GM23338 (cell line): ENCODE measurements around the gene FRK. TPM values are rescaled to one million over a fixed set of nuclear protein-coding genes. Genes with fewer than 3 reads are reported as not detected.

Source experiments
- ATAC-seq: fragments of 200-7000 bp; cut with Tn5 transposase; 3 replicates; pipeline ENCODE4 v1.9.1; 2020
- DNase-seq: peaks from one replicate; pipeline ENCODE4 v3.0.0-alpha.2; 2015; ENCODE audit warnings: low spot score
- H2AFZ ChIP-seq: fragments of 200-600 bp; sonication (generic); 2 replicates; pipeline ENCODE4 v1.8.0; 2016; ENCODE audit warnings: antibody characterized with exemption, mild to moderate bottlenecking, moderate library complexity
- H3F3A ChIP-seq: fragments of 200-600 bp; sonication (generic); replicated peaks from 2 replicates; pipeline ENCODE4 v1.8.0; 2017; ENCODE audit warnings: antibody characterized with exemption, mixed run types, low read depth
- H3K27ac ChIP-seq: fragments of 200-600 bp; sonication (generic); 2 replicates; pipeline ENCODE4 v1.6.1; 2016; ENCODE audit warnings: low read depth
- H3K27me3 ChIP-seq: fragments of 200-600 bp; sonication (generic); 2 replicates; pipeline ENCODE4 v1.8.0; 2016; ENCODE audit warnings: mild to moderate bottlenecking, mixed run types, moderate library complexity; ENCODE audit not compliant: insufficient read depth
- H3K36me3 ChIP-seq: fragments of 200-600 bp; sonication (generic); 2 replicates; pipeline ENCODE4 v1.8.0; 2016; ENCODE audit warnings: mild to moderate bottlenecking; ENCODE audit not compliant: insufficient read depth
- H3K4me1 ChIP-seq: fragments of 200-600 bp; sonication (generic); 2 replicates; pipeline ENCODE4 v1.8.0; 2016; ENCODE audit warnings: mild to moderate bottlenecking, moderate library complexity; ENCODE audit not compliant: insufficient read depth
- H3K4me2 ChIP-seq: fragments of 200-600 bp; sonication (generic); 2 replicates; pipeline ENCODE4 v1.7.1; 2017; ENCODE audit warnings: mixed run types
- H3K4me3 ChIP-seq: fragments of 200-600 bp; sonication (generic); 2 replicates; pipeline ENCODE4 v1.6.1; 2016; ENCODE audit warnings: mixed run types
- H3K79me2 ChIP-seq: fragments of 200-600 bp; sonication (generic); replicated peaks from 2 replicates; pipeline ENCODE4 v1.8.0; 2017; ENCODE audit warnings: mild to moderate bottlenecking; ENCODE audit not compliant: insufficient read depth
- H3K9me2 ChIP-seq: fragments of 200-600 bp; sonication (generic); 2 replicates; pipeline ENCODE4 v1.8.0; 2017; ENCODE audit not compliant: insufficient read depth
- H4K20me1 ChIP-seq: fragments of 200-600 bp; sonication (generic); replicated peaks from 2 replicates; pipeline ENCODE4 v1.8.0; 2017; ENCODE audit warnings: mild to moderate bottlenecking; ENCODE audit not compliant: insufficient read depth
- H3K27ac Mint-ChIP-seq: 2 replicates; pipeline ENCODE4 v1.8.0; 2020; ENCODE audit warnings: inconsistent platforms, mild to moderate bottlenecking, moderate library complexity, mixed read lengths
- H3K27me3 Mint-ChIP-seq: 3 replicates; pipeline ENCODE4 v1.8.0; 2022; ENCODE audit warnings: low read depth, mild to moderate bottlenecking, moderate library complexity, mixed read lengths, inconsistent platforms; ENCODE audit not compliant: insufficient read depth, poor library complexity
- H3K36me3 Mint-ChIP-seq: 3 replicates; pipeline ENCODE4 v1.8.0; 2021; ENCODE audit warnings: low read depth, mild to moderate bottlenecking, inconsistent platforms, moderate library complexity, mixed read lengths
- H3K4me1 Mint-ChIP-seq: 3 replicates; pipeline ENCODE4 v1.8.0; 2020; ENCODE audit warnings: mild to moderate bottlenecking, inconsistent platforms, mixed read lengths
- H3K4me3 Mint-ChIP-seq: 3 replicates; pipeline ENCODE4 v1.8.0; 2021; ENCODE audit warnings: moderate library complexity, mild to moderate bottlenecking, inconsistent platforms, mixed read lengths
- H3K9me3 Mint-ChIP-seq: 3 replicates; pipeline ENCODE4 v1.8.0; 2020; ENCODE audit warnings: moderate library complexity, mild to moderate bottlenecking, inconsistent platforms, mixed read lengths
- CREB1 ChIP-seq: fragments of 250-450 bp; sonication (Bioruptor Pico); IDR thresholded peaks from 2 replicates; pipeline ENCODE4 v1.5.0; 2020; ENCODE audit warnings: low read depth, mild to moderate bottlenecking, moderate library complexity
- CTCF ChIP-seq, 2 experiments: fragments of 200-600 bp in 1 of 2; sonication (generic) in 1 of 2; conservative IDR thresholded peaks; 2 replicates each; pipeline versions ENCODE4 v1.5.1 to v1.6.1; 2016 to 2017; ENCODE audit warnings: antibody characterized with exemption in 2 of 2, low read depth in 2 of 2, mild to moderate bottlenecking in 2 of 2, moderate library complexity in 1 of 2
- ETS1 ChIP-seq: IDR thresholded peaks from 2 replicates; pipeline ENCODE4 v1.6.1; 2016; ENCODE audit warnings: antibody characterized with exemption
- EZH2 ChIP-seq: fragments of 200-600 bp; sonication (generic); IDR thresholded peaks from one replicate; pipeline ENCODE4 v1.8.0; 2017; ENCODE audit warnings: antibody characterized with exemption, mild to moderate bottlenecking, low read depth; ENCODE audit not compliant: unreplicated experiment
- EZH2phosphoT487 ChIP-seq: fragments of 200-600 bp; sonication (generic); IDR thresholded peaks from one replicate; pipeline ENCODE4 v1.8.1; 2018; ENCODE audit warnings: antibody characterized with exemption; ENCODE audit not compliant: unreplicated experiment
- JUNB ChIP-seq: IDR thresholded peaks from one replicate; pipeline ENCODE4 v1.6.1; 2016; ENCODE audit warnings: antibody characterized with exemption; ENCODE audit not compliant: unreplicated experiment
- NANOG ChIP-seq: IDR thresholded peaks from 2 replicates; pipeline ENCODE4 v1.6.1; 2016; ENCODE audit warnings: antibody characterized with exemption, borderline replicate concordance
- POLR2AphosphoS5 ChIP-seq: IDR thresholded peaks from 2 replicates; pipeline ENCODE4 v1.6.1; 2016; ENCODE audit warnings: antibody characterized with exemption, low read depth
- REST ChIP-seq: IDR thresholded peaks from one replicate; pipeline ENCODE4 v1.6.1; 2018; ENCODE audit warnings: antibody characterized with exemption; ENCODE audit not compliant: unreplicated experiment
- STAT1 ChIP-seq: IDR thresholded peaks from one replicate; pipeline ENCODE4 v1.6.1; 2016; ENCODE audit warnings: antibody characterized with exemption; ENCODE audit not compliant: unreplicated experiment
- ZNF114 ChIP-seq: fragments of 250-450 bp; sonication (Bioruptor Pico); IDR thresholded peaks from 2 replicates; pipeline ENCODE4 v1.5.0; 2020; ENCODE audit warnings: mild to moderate bottlenecking, moderate library complexity
- ZNF331 ChIP-seq: fragments of 250-450 bp; sonication (Bioruptor Pico); IDR thresholded peaks from 2 replicates; pipeline ENCODE4 v1.5.0; 2020; ENCODE audit warnings: low read depth, mild to moderate bottlenecking, moderate library complexity
- ZNF462 ChIP-seq: fragments of 250-450 bp; sonication (Bioruptor Pico); IDR thresholded peaks from 2 replicates; pipeline ENCODE4 v1.5.0; 2020; ENCODE audit warnings: mild to moderate bottlenecking, moderate library complexity
- polyA plus RNA-seq: library from polyadenylated mRNA; unstranded; fragments of >200 nt; fragmentation: Nextera tagmentation; extraction: Ambion mirVana; gene quantifications from 2 replicates; pipeline ENCODE4 v1.2.1, GENCODE V29; 2016
- total RNA-seq: library from RNA; depleted of rRNA; stranded (reverse); fragments of >200 nt; shearing (Covaris generic); gene quantifications from 2 replicates; pipeline ENCODE4 v1.2.3, GENCODE V29; 2014

The FRK gene
- total and polyA plus RNA-seq, 2 experiments from 2014 or later = 0.06 to 0.24 TPM

GRCh38 chr6:115932481-115932880, 128.2 kb downstream of the FRK start:
- Mint-ChIP-seq H3K27ac (no peak overlapping the region), H3K27me3 (no peaks in the 10 kb centered on the region), H3K4me3 (no peak overlapping the region), H3K9me3 (peaks cover 6% of the 10 kb centered on the region), H3K4me1 (peaks cover 5% of the 10 kb centered on the region; the same call in 1 of the 3 replicates), H3K36me3 (peaks cover 7% of the 10 kb centered on the region)
- no peak for DNase-seq
- Histone ChIP-seq H3K79me2 (no peaks in the 10 kb centered on the region), H3K4me2 (no peak overlapping the region), H3K4me3 (no peak overlapping the region), H3K36me3 (no peaks in the 10 kb centered on the region), H3K27me3 (no peaks in the 10 kb centered on the region), H3F3A (no peaks in the 10 kb centered on the region), H2AFZ (no peak overlapping the region), H4K20me1 (no peaks in the 10 kb centered on the region), H3K4me1 (no peaks in the 10 kb centered on the region), H3K27ac (no peak overlapping the region), H3K9me2 (no peaks in the 10 kb centered on the region; the same call in 1 of the 2 replicates)
- ATAC-seq = no peak
- TF ChIP-seq ZNF462 (CRISPR knock-in tag) (no peak), ZNF114 (CRISPR knock-in tag) (no peak), REST (no peak), NANOG (no peak), EZH2 (no peak), ETS1 (no peak), STAT1 (no peak), CTCF (conservative IDR thresholded peaks at IDR 0.05; ENCODE audit: low read depth in 2 of 2) (no peak), ZNF331 (CRISPR knock-in tag) (no peak), JUNB (no peak), CREB1 (CRISPR knock-in tag) (no peak), POLR2AphosphoS5 (no peak), EZH2phosphoT487 (no peak)
